RWPE2 (cell line): ENCODE data around the gene SCD5.

Experiments used
- ATAC-seq: fragments of 200-7000 bp; cut with Tn5 transposase; 3 replicates; pipeline ENCODE4 v1.9.1; 2021; ENCODE audit warnings: low read depth
- DNase-seq: peaks from one replicate; pipeline ENCODE4 v3.0.0-alpha.2; 2020; ENCODE audit warnings: low spot score
- H3K27ac ChIP-seq: fragments of 450-650 bp; 2 replicates; pipeline ENCODE4 v1.5.1; 2017; ENCODE audit warnings: mild to moderate bottlenecking; ENCODE audit not compliant: poor library complexity, severe bottlenecking
- H3K27me3 ChIP-seq: fragments of 250-450 bp; sonication (Bioruptor Pico); 2 replicates; pipeline ENCODE4 v1.5.1; 2021; ENCODE audit warnings: mild to moderate bottlenecking, moderate library complexity; ENCODE audit not compliant: insufficient read depth, poor library complexity, severe bottlenecking
- H3K36me3 ChIP-seq: fragments of 250-450 bp; sonication (Bioruptor Pico); 2 replicates; pipeline ENCODE4 v1.5.1; 2020; ENCODE audit warnings: low read depth, mild to moderate bottlenecking, moderate library complexity
- H3K4me1 ChIP-seq: fragments of 250-450 bp; sonication (Bioruptor Pico); 2 replicates; pipeline ENCODE4 v1.5.1; 2021; ENCODE audit warnings: mild to moderate bottlenecking, moderate library complexity; ENCODE audit not compliant: insufficient read depth, poor library complexity, severe bottlenecking
- H3K4me3 ChIP-seq: fragments of 250-450 bp; sonication (Bioruptor Pico); 2 replicates; pipeline ENCODE4 v1.5.1; 2021; ENCODE audit warnings: mild to moderate bottlenecking, moderate library complexity; ENCODE audit not compliant: severe bottlenecking
- H3K9me3 ChIP-seq: fragments of 250-450 bp; sonication (Bioruptor Pico); 2 replicates; pipeline ENCODE4 v1.5.1; 2021; ENCODE audit warnings: mild to moderate bottlenecking, moderate library complexity; ENCODE audit not compliant: severe bottlenecking
- TF ChIP-seq, protein P1 (sequence below): fragments of 450-650 bp; IDR thresholded peaks from one replicate; pipeline ENCODE4 v1.5.1; 2017; ENCODE audit warnings: mild to moderate bottlenecking, moderate library complexity; ENCODE audit not compliant: poor library complexity, severe bottlenecking

The SCD5 gene

DNA sequence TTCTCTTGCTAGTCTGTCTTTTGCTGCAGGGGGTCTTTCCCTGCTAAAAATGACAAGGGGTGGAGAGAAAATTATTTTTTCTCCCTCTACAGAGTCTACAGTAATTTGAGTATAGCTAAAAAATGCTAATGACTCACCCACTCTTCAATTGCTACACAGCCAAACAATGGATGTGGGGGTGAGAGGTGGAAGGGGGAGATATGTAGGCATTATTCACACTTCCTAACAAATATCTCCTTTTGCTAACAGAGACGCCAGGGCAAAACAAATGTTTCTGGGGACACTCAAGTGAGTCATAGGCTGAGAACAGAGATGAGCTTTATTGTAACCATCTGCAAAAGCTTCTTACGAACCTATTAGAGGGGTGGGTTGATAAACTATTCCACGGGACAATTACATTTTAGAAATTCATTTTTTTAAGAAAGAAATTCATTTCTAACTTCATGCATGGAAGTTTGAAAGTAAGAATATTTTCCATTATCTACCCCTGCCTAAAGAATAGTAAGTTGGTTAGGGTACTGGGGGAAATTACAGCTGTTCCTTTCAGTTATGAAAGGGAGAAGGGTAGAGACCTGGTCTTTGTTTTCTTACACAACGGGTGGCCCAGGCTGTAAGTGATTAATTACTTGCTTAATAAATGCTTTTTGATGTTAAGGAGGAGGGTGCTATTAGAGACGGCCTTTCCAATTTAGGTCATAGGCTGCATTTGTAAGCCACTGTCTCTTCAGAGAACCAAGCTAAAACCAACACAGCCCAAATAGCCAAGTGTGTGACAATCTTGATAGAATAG is 12.8 kb downstream of the SCD5 start:
- no peaks in the 10 kb centered on the region for H3K27me3 ChIP-seq
- peaks cover 23% of the 10 kb centered on the region for H3K4me1 ChIP-seq
- TF ChIP-seq, protein P1, sequence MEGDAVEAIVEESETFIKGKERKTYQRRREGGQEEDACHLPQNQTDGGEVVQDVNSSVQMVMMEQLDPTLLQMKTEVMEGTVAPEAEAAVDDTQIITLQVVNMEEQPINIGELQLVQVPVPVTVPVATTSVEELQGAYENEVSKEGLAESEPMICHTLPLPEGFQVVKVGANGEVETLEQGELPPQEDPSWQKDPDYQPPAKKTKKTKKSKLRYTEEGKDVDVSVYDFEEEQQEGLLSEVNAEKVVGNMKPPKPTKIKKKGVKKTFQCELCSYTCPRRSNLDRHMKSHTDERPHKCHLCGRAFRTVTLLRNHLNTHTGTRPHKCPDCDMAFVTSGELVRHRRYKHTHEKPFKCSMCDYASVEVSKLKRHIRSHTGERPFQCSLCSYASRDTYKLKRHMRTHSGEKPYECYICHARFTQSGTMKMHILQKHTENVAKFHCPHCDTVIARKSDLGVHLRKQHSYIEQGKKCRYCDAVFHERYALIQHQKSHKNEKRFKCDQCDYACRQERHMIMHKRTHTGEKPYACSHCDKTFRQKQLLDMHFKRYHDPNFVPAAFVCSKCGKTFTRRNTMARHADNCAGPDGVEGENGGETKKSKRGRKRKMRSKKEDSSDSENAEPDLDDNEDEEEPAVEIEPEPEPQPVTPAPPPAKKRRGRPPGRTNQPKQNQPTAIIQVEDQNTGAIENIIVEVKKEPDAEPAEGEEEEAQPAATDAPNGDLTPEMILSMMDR: no peak
- H3K27ac ChIP-seq: peak overlapping the region; percentile 48
- no peak overlapping the region for H3K4me3 ChIP-seq
- ATAC-seq (peak; percentile 93), DNase-seq (no peak)
- no peaks in the 10 kb centered on the region for H3K9me3 ChIP-seq
- H3K36me3 ChIP-seq: no peaks in the 10 kb centered on the region

DNA sequence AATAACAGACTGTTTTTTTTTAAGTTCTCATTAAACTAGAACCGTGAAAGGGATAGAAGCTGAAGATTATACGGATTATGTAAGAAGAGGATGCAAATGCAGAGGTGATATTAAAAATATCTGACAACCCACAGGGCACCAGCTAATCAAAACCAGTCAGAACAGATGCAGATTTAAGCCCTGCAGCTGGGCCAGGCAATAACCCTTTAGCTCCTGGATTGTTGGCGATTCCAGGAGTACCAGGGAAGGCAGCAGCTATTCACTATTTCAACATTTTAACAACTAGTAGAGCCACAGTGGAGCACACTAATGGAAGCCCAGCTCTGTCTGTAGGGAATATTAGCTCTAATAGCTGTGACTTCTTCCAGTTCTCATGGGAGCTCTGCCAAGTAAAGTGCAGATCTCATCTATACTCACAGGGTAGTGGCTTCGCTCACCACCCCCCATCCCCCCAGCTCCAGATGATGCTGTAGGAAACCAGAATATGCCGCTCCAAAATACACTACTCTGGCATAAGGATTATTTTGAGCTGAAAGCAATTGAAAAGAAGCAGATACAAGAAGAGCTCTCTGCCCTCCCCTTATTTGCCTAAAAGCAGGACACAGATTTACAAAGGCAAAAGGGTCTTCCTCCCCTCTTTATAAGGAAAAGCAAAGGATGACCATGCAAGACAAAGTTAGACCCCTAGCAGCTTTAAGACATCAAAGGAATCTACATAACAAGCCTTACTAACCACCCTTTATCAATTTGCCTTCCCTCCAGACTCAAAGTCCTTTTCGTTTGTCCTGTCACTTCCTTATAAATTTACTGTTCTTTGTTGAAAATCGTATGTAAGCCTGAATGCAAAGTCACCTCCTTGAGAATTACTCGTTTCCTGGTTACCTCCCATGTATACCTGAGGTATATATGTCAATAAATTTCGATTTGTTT is 13.7 kb downstream of the SCD5 start:
- Histone ChIP-seq H3K4me3 (no peak overlapping the region), H3K36me3 (no peaks in the 10 kb centered on the region), H3K4me1 (peaks cover 24% of the 10 kb centered on the region)

DNA sequence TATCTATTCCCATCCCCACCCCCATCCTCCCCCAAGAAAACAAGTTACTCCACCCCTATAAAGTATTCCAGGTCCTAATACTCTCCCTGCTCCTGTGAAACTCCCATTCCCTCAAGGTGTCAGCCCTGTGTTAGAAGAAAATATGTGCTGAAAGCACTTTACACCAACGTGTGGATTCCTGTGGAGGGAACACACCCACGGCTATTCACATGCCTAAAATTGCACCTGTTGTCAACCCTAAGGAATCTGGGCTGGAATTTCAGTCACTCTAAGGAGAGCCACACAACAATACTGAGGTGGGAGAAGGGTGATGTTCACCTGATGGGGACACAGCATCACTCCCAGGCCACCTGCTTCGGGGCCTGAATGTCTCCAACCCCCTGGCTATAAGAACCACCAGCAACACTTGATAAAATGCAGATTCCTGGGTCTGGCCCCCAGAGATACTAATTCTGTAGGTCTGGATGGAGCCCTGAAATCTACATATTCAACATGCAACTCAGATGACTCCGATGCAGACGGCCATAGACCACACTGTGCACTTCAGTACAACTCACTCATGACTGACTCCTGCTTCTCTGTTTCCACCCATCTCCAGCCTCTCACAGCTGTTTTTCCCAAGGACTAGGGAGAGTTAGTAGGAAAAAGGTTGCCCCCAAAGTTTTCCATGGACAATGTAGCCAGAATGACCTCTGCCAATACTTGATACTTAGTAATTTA is 15.8 kb downstream of the SCD5 start:
- Histone ChIP-seq H3K36me3 (no peaks in the 10 kb centered on the region), H3K9me3 (no peaks in the 10 kb centered on the region), H3K4me3 (no peak overlapping the region), H3K27me3 (no peaks in the 10 kb centered on the region), H3K4me1 (peaks cover 24% of the 10 kb centered on the region), H3K27ac (no peak overlapping the region)
- DNase-seq: no peak
- TF ChIP-seq, protein P1: no peak
- no peak for ATAC-seq

More for the DNA sequence above, 13.7 kb downstream of the SCD5 start:
- TF ChIP-seq, protein P1: no peak
- H3K9me3 ChIP-seq: no peaks in the 10 kb centered on the region
- no peaks in the 10 kb centered on the region for H3K27me3 ChIP-seq
- ATAC-seq (no peak), DNase-seq (no peak)
- H3K27ac ChIP-seq: peak overlapping the region; percentile 48

DNA sequence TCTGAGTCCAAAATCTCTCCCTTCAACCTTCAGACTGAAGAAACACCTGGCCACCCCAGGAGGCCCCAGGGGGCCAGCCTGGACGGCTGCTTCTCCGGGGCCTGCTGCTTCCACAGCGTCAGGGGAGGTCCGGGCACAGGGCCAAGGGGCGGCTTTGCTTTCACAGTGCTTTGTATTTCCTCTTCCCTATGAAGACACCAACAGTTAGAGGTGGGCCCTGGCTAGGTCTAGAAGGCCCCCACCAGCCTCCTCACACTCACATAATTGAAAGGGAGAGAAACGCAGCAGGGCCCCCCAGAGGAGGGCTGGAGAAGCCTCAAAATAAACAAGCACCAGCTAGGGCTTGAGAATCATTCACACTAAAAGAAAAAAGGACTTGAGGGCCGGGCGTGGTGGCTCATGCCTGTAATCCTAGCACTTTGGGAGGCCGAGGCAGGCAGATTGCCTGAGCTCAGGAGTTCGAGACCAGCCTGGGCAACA is 17.8 kb downstream of the SCD5 start:
- Histone ChIP-seq H3K27ac (no peak overlapping the region), H3K36me3 (no peaks in the 10 kb centered on the region), H3K27me3 (no peaks in the 10 kb centered on the region), H3K4me3 (no peak overlapping the region), H3K9me3 (no peaks in the 10 kb centered on the region), H3K4me1 (peaks cover 17% of the 10 kb centered on the region)
- DNase-seq: no peak
- TF ChIP-seq, protein P1: no peak
- ATAC-seq: no peak
